ENCODE measurements around the gene KRTAP1-4. TPM values are rescaled to one million over a fixed set of nuclear protein-coding genes. Genes with fewer than 3 reads are reported as not detected.
A peak's percentile ranks its signal among the peaks of the same experiment; 100 is the strongest.
"Not testable (repeated sequence)": the region's sequence is repeated elsewhere in the genome, so short reads cannot be mapped to it uniquely, and the experiment has no call there.

The KRTAP1-4 gene
- total and polyA plus RNA-seq, 2 experiments from 2014 or later = not detected

- DNase-seq (ENCODE audit: low spot score) = no peak
- 76% methylated on average over 1 of the region's 1 CpG for WGBS (ENCODE audit: low lambda C conversion rate, missing lambda C conversion rate)
These were observed 32.0 kb upstream of the KRTAP1-4 start for GRCh38 chr17:41061964-41062363.

GRCh38 chr17:41060052-41060604, 30.1 kb upstream of the KRTAP1-4 start, which contains the start of gene KRTAP2-3:
KRTAP2-3 (minus strand) TSS chr17:41060114; CDS start chr17:41060050, 64 bp downstream.
- Histone ChIP-seq H3K27me3 (no peaks in the 10 kb centered on the region), H4K20me1 (ENCODE audit: insufficient read depth, poor library complexity, severe bottlenecking) (no peaks in the 10 kb centered on the region), H2AFZ (no peak within 1 kb of the TSS), H3K4me3 (no peak within 1 kb of the TSS), H3K9me3 (ENCODE audit: low read depth) (no peaks in the 10 kb centered on the region), H3K4me2 (no peak within 1 kb of the TSS), H3K79me2 (no peaks in the 10 kb centered on the region), H3K4me1 (ENCODE audit: insufficient read depth) (no peaks in the 10 kb centered on the region), H3K36me3 (replicated peaks; ENCODE audit: insufficient read depth, low read depth) (no peaks in the 10 kb centered on the region), H3K9me2 (replicated peaks; ENCODE audit: insufficient read depth) (no peaks in the 10 kb centered on the region), H3K27ac (no peak within 1 kb of the TSS)
- TF ChIP-seq EZH2phosphoT487 (IDR thresholded peaks at IDR 0.05; ENCODE audit: low read depth, severe bottlenecking, unreplicated experiment) = no peak
- TF ChIP-seq, protein P1, sequence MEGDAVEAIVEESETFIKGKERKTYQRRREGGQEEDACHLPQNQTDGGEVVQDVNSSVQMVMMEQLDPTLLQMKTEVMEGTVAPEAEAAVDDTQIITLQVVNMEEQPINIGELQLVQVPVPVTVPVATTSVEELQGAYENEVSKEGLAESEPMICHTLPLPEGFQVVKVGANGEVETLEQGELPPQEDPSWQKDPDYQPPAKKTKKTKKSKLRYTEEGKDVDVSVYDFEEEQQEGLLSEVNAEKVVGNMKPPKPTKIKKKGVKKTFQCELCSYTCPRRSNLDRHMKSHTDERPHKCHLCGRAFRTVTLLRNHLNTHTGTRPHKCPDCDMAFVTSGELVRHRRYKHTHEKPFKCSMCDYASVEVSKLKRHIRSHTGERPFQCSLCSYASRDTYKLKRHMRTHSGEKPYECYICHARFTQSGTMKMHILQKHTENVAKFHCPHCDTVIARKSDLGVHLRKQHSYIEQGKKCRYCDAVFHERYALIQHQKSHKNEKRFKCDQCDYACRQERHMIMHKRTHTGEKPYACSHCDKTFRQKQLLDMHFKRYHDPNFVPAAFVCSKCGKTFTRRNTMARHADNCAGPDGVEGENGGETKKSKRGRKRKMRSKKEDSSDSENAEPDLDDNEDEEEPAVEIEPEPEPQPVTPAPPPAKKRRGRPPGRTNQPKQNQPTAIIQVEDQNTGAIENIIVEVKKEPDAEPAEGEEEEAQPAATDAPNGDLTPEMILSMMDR (IDR thresholded peaks at IDR 0.05; ENCODE audit: poor library complexity) = no peak
- no peak for TF ChIP-seq EZH2 (IDR thresholded peaks at IDR 0.05; ENCODE audit: borderline replicate concordance)
- no peak for DNase-seq (ENCODE audit: low spot score)
- WGBS (ENCODE audit: low lambda C conversion rate, missing lambda C conversion rate) = 74% methylated on average over 6 of the region's 6 CpGs

More at GRCh38 chr17:41061964-41062363, 32.0 kb upstream of the KRTAP1-4 start:
- Histone ChIP-seq H3K4me3 (no peak overlapping the region), H3K9me3 (ENCODE audit: low read depth) (no peaks in the 10 kb centered on the region), H2AFZ (no peak overlapping the region), H3K79me2 (no peaks in the 10 kb centered on the region), H3K4me2 (no peak overlapping the region), H3K27ac (peak overlapping the region; percentile 18), H3K36me3 (replicated peaks; ENCODE audit: insufficient read depth, low read depth) (no peaks in the 10 kb centered on the region), H3K9me2 (replicated peaks; ENCODE audit: insufficient read depth) (no peaks in the 10 kb centered on the region), H4K20me1 (ENCODE audit: insufficient read depth, poor library complexity, severe bottlenecking) (no peaks in the 10 kb centered on the region), H3K27me3 (no peaks in the 10 kb centered on the region), H3K4me1 (ENCODE audit: insufficient read depth) (no peaks in the 10 kb centered on the region)
- TF ChIP-seq, protein P1 (IDR thresholded peaks at IDR 0.05; ENCODE audit: poor library complexity) = no peak
- TF ChIP-seq EZH2 (IDR thresholded peaks at IDR 0.05; ENCODE audit: borderline replicate concordance) (no peak), EZH2phosphoT487 (IDR thresholded peaks at IDR 0.05; ENCODE audit: low read depth, severe bottlenecking, unreplicated experiment) (no peak)

DNA sequence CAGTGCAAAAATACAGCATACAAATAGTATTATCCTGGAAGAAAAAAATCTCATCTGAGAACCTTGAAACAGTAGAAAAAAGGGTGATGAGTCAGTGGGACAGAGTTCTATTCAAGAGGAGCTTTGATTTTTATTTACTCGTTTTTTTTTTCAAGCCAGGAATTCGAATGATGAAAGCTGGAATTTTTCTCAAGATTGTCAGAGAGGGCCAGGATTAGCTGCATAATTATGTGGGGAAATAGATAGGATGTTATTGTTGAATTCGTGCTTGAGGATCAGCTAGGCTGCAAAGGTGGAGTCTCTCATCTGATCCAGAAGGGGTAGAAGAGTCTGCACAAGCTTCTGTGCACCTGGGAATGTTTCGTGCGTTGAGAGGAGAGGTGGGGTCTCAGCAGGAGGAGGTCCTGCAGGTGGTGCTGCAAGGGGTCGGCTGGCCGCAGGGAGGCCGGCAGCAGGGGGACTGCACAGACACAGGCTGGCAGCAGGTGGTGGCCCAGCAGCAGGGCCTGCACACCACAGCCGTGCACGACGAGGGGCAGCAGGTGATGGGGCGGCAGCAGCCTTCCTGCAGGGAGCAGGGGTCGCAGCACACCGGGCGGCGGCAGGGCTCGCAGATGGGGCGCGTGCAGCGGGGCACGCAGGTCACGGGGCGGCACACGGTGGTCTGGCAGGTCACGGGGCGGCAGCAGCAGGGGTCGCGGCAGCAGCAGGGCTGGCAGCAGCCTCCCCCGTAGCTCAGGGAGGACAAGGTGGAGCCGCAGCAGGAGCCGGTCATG, 29.5 kb upstream of the KRTAP1-4 start:
- 67% methylated on average over 12 of the region's 31 CpGs for WGBS (ENCODE audit: low lambda C conversion rate, missing lambda C conversion rate)
- H3K27ac ChIP-seq = not testable (repeated sequence)
- peak; percentile 28 for DNase-seq (ENCODE audit: low spot score)

DNA sequence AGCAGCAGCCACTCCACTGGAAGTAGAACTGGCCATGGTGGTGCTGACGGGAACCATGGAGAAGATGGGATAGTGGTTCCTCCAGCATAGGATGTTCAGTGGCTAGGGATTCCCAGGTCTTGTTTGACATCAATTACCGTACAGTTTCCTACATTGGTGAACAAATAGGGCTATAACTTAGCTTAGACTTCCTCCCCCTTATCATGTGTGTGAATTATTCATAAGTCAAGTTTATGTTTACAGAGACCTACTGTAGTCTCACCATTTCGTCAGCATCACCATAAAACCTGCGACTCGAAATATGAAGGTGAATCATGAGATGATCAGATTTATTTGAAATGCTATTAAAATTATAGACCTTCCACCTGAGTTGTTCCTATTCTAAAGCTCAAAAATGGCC, 28.7 kb upstream of the KRTAP1-4 start:
- Histone ChIP-seq H2AFZ (no peak overlapping the region), H3K4me2 (no peak overlapping the region), H3K4me1 (ENCODE audit: insufficient read depth) (no peaks in the 10 kb centered on the region), H3K27me3 (no peaks in the 10 kb centered on the region), H3K9me2 (replicated peaks; ENCODE audit: insufficient read depth) (no peaks in the 10 kb centered on the region), H3K79me2 (no peaks in the 10 kb centered on the region), H3K9me3 (ENCODE audit: low read depth) (no peaks in the 10 kb centered on the region), H3K4me3 (no peak overlapping the region), H3K36me3 (replicated peaks; ENCODE audit: insufficient read depth, low read depth) (no peaks in the 10 kb centered on the region), H4K20me1 (ENCODE audit: insufficient read depth, poor library complexity, severe bottlenecking) (no peaks in the 10 kb centered on the region), H3K27ac (no peak overlapping the region)
- no peak for DNase-seq (ENCODE audit: low spot score)
- 93% methylated on average over 5 of the region's 5 CpGs for WGBS (ENCODE audit: low lambda C conversion rate, missing lambda C conversion rate)
- no peak for TF ChIP-seq EZH2phosphoT487 (IDR thresholded peaks at IDR 0.05; ENCODE audit: low read depth, severe bottlenecking, unreplicated experiment)
- TF ChIP-seq, protein P1 (IDR thresholded peaks at IDR 0.05; ENCODE audit: poor library complexity) = no peak
- TF ChIP-seq EZH2 (IDR thresholded peaks at IDR 0.05; ENCODE audit: borderline replicate concordance) = no peak

More for the DNA sequence above, 29.5 kb upstream of the KRTAP1-4 start:
- not testable (repeated sequence) for H3K27me3 ChIP-seq; H3K4me2 ChIP-seq; H3K36me3 ChIP-seq (replicated peaks; ENCODE audit: insufficient read depth, low read depth); H3K9me3 ChIP-seq (ENCODE audit: low read depth); H2AFZ ChIP-seq; H3K4me1 ChIP-seq (ENCODE audit: insufficient read depth); H4K20me1 ChIP-seq (ENCODE audit: insufficient read depth, poor library complexity, severe bottlenecking); H3K79me2 ChIP-seq; H3K4me3 ChIP-seq; H3K9me2 ChIP-seq (replicated peaks; ENCODE audit: insufficient read depth)
